Mesodermal cell (in vitro differentiated cells): ENCODE data around the gene LPIN2.
"Not testable (repeated sequence)": the region's sequence is repeated elsewhere in the genome, so short reads cannot be mapped to it uniquely, and the experiment has no call there.

ENCODE experiments used
- H3K27ac ChIP-seq: 2 replicates; pipeline ENCODE4 v1.7.0; 2013; ENCODE audit warnings: mild to moderate bottlenecking, low read depth, low read length, moderate library complexity; ENCODE audit not compliant: severe bottlenecking
- H3K36me3 ChIP-seq: 2 replicates; pipeline ENCODE4 v1.7.1; 2013; ENCODE audit warnings: mild to moderate bottlenecking, low read length, moderate library complexity; ENCODE audit not compliant: control insufficient read depth, insufficient read depth
- H3K4me1 ChIP-seq: one replicate; pipeline ENCODE4 v1.7.1; 2013; ENCODE audit warnings: mild to moderate bottlenecking, low read length; ENCODE audit not compliant: insufficient read depth, control insufficient read depth, poor library complexity, severe bottlenecking
- H3K4me3 ChIP-seq: 2 replicates; pipeline ENCODE4 v1.7.0; 2013; ENCODE audit warnings: low read length, control low read depth, mild to moderate bottlenecking; ENCODE audit not compliant: insufficient read depth, poor library complexity, severe bottlenecking; ENCODE audit errors: extremely low read depth
- H3K9me3 ChIP-seq: 2 replicates; pipeline ENCODE4 v1.7.1; 2013; ENCODE audit warnings: mild to moderate bottlenecking, low read length, moderate library complexity; ENCODE audit not compliant: control insufficient read depth
- WGBS, 2 experiments: methylation state at CpG; one replicate each; pipeline ENCODE4 v1.1.5; 2013; ENCODE audit warnings: missing lambda C conversion rate in 2 of 2; ENCODE audit not compliant: insufficient coverage in 2 of 2; 5-methylcytosine and 5-hydroxymethylcytosine counted together

The LPIN2 gene

DNA sequence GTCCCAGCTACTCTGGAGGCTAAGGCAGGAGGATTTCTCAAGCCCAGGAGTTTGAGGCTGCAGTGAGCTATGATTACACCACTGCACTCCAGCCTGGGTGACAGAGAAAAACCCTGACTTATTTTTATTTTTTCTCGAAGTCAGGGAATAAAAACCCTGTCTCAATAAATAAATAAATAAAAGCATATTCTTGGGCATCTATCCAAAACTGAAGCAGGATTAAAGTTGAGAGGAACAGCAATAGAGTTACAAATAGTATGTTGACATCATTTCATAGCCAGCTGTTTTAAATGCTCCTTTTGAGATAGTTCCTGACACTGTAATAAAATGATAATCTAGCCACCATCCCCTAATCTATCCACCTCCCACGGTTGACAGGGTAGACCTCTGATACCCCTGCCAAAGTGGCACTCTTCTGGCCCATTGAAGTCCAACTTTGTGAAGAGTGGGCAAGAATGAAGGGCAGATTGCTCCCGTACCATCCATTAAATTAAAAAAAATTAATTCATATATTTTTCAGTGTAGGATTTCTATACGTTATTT is 42.3 kb upstream of the LPIN2 start:
- Histone ChIP-seq H3K4me3 (no peak overlapping the region), H3K36me3 (no peaks in the 10 kb centered on the region), H3K4me1 (no peaks in the 10 kb centered on the region), H3K9me3 (peaks cover 9% of the 10 kb centered on the region), H3K27ac (no peak overlapping the region)
- no CpG with 5 or more reads among the region's 4 CpGs for WGBS, 2 experiments

DNA sequence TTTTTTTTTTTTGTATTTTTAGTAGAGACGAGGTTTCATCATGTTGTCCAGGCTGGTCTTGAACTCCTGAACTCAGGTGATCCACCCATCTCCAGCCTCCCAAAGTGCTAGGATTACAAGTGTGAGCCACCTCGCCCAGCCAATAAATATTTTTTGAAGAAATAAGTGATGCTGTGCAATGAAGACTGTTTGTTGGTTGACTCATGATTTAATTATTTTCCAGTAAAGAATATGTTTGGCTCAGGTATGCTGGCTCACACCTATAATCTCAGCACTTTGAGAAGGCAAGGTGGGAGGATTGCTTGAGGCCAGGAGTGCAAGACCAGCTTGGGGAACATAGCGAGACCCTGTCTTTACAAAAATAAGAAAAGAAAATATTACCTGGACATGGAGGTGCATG is 41.8 kb upstream of the LPIN2 start:
- 100% methylated on average over 1 of the region's 3 CpGs; no CpG with 5 or more reads in 1 of the 2 experiments for WGBS, 2 experiments
- H3K4me3 ChIP-seq: no peak overlapping the region
- no peaks in the 10 kb centered on the region for H3K4me1 ChIP-seq
- H3K9me3 ChIP-seq: peaks cover 9% of the 10 kb centered on the region
- no peak overlapping the region for H3K27ac ChIP-seq
- no peaks in the 10 kb centered on the region for H3K36me3 ChIP-seq

DNA sequence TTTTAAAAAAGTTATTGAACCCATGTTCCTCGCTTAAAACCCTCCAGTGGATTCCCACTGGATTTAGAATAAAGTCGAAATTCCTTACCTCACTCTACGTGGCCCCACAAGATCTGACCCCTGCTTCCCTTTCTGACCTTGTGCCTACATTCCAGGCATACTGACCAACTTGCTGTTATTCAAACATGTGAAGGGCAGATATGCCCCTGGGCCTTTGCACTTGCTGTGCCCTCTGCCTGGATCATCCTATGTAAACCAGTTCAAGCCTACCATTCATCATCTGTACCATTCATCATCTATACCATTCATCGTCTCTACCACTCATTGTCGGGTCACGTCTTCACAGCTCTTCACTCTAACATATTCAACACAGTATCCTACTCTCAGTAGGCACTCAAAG is 41.3 kb upstream of the LPIN2 start:
- no peaks in the 10 kb centered on the region for H3K4me1 ChIP-seq
- no peaks in the 10 kb centered on the region for H3K36me3 ChIP-seq
- no peak overlapping the region for H3K4me3 ChIP-seq
- no peak overlapping the region for H3K27ac ChIP-seq
- WGBS, 2 experiments: 95 to 98% methylated on average over 6 of the region's 6 CpGs
- peaks cover 9% of the 10 kb centered on the region for H3K9me3 ChIP-seq

DNA sequence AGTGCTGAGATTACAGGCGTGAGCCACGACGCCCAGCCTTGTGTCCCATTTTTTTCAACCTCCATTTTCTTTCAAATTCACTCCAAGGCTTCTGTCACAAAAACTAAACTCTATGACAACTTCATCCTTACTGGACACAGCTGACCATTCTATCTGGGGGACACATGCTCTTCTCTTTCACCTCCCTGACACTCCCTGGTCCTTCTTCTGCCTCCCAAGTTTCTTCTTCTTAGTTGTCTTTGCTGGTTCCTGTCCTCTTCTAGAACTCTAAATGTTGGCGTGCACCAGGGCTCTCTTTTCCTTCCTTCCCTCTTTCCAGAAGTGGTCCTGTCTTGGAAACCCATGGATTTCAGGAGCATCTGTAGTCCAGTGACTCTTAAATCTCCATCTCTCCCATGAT is 40.1 kb upstream of the LPIN2 start:
- peaks cover 9% of the 10 kb centered on the region for H3K9me3 ChIP-seq
- WGBS, 2 experiments: 98% methylated on average over 4 of the region's 4 CpGs
- H3K4me1 ChIP-seq: no peaks in the 10 kb centered on the region
- no peaks in the 10 kb centered on the region for H3K36me3 ChIP-seq
- no peak overlapping the region for H3K4me3 ChIP-seq
- H3K27ac ChIP-seq: no peak overlapping the region

DNA sequence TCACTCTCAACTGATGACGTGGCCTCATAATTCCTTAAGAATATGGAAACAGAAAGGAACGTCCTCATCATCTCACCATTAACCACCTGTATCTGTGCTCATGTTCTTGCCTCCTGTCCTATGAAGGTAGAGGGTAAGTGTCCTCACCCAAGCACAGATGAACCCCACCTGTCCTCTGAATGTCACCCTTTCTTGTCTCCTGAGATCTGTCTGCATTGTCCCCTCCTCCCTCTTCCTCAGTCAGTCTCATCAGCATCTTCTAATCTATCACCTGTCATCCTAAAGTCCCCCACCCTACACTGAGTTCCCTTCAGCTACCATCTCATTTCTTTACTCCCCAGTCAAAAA is 39.4 kb upstream of the LPIN2 start:
- 100% methylated on average over 1 of the region's 2 CpGs; no CpG with 5 or more reads in 1 of the 2 experiments for WGBS, 2 experiments
- H3K27ac ChIP-seq: no peak overlapping the region
- no peak overlapping the region for H3K4me3 ChIP-seq
- H3K36me3 ChIP-seq: no peaks in the 10 kb centered on the region
- H3K4me1 ChIP-seq: no peaks in the 10 kb centered on the region
- peaks cover 9% of the 10 kb centered on the region for H3K9me3 ChIP-seq

DNA sequence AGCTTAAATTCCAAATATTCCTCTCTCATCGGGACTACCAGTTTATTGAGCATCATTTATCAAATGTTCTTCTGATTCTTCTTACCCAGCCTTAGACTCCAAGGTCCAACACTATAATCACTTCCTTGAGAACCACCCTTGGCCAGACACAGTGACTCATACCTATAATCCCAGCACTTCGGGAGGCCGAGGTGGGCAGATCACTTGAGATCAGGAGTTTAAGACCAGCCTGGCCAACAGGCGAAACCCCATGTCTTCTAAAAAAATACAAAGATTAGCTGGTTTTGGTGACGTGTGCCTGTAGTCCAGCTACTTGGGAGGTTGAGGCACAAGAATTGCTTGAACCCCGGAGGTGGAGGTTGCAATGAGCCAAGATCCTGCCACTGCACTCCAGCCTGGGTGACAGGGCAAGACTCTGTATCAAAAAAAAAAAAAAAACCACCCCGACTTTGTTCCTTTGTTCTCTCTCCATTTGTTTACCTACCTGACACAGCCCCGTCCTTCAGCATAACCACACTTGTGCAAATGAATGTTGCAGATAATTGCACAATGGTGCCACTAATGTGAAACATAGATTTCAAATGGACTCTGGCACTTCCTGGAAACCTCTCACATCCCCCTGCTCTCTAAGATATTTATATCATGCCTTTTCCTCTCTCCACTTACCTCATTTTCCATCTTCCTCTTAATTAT is 38.9 kb upstream of the LPIN2 start:
- H3K4me1 ChIP-seq: no peaks in the 10 kb centered on the region
- H3K27ac ChIP-seq: no peak overlapping the region
- H3K36me3 ChIP-seq: no peaks in the 10 kb centered on the region
- WGBS, 2 experiments: 90 to 93% methylated on average over 5 to 7 of the region's 8 CpGs
- H3K4me3 ChIP-seq: no peak overlapping the region
- peaks cover 9% of the 10 kb centered on the region for H3K9me3 ChIP-seq

DNA sequence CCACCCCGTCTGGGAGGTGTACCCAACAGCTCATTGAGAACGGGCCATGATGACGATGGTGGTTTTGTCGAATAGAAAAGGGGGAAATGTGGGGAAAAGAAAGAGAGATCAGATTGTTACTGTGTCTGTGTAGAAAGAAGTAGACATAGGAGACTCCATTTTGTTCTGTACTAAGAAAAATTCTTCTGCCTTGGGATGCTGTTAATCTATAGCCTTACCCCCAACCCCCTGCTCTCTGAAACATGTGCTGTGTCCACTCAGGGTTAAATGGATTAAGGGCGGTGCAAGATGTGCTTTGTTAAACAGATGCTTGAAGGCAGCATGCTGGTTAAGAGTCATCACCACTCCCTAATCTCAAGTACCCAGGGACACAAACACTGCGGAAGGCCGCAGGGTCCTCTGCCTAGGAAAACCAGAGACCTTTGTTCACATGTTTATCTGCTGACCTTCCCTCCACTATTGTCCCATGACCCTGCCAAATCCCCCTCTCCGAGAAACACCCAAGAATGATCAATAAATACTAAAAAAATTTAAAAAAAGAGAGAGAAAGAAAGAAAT is 37.0 kb upstream of the LPIN2 start:
- H3K4me3 ChIP-seq, H3K9me3 ChIP-seq, H3K36me3 ChIP-seq, H3K27ac ChIP-seq, H3K4me1 ChIP-seq: not testable (repeated sequence)
- WGBS, 2 experiments: no CpG with 5 or more reads among the region's 8 CpGs

DNA sequence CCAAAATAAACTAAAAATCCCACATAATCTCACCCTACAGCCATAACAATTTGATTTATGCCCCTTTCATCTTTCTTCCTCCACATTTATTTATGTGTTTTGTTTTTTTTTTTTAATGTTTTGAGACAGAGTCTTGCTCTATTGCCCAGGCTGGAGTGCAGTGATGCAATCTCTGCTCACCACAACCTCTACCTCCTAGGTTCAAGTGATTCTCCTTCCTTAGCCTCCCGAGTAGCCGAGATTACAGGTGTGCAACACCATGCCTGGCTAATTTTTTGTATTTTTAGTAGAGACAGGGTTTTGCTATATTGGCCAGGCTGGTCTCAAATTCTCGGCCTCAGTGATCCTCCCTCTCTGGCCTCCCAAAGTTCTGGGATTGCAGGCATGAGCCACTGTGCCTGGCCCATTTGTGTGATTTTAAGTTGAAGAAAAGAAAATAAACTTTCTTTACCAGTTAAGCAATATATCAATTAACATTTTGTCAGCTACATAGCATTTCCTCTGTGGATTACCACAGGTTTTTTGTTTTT is 35.9 kb upstream of the LPIN2 start:
- no peak overlapping the region for H3K4me3 ChIP-seq
- H3K27ac ChIP-seq: no peak overlapping the region
- H3K9me3 ChIP-seq: peaks cover 9% of the 10 kb centered on the region
- WGBS, 2 experiments: 100% methylated on average over 1 of the region's 3 CpGs; no CpG with 5 or more reads in 1 of the 2 experiments
- H3K36me3 ChIP-seq: no peaks in the 10 kb centered on the region
- H3K4me1 ChIP-seq: no peaks in the 10 kb centered on the region

DNA sequence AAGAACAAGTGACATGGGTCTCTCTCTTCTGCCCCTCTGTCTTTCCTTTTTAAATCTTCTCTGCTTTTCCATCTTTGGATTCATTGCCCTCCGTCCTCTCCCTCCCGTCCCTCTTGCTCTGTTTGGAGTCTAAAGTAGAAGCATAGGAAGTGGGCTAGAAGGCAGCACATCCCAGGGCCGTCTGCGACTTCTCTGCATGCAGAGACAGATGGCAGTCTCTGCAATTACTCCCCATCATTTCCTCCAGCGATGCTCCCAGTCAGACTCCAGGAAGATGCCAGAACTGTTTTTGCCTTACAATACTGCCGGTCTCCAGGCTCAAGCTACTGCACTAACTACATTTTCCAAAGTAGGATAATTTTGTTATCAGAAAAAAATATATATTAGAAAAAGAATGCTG is 35.2 kb upstream of the LPIN2 start:
- no peaks in the 10 kb centered on the region for H3K4me1 ChIP-seq
- no peaks in the 10 kb centered on the region for H3K36me3 ChIP-seq
- 67 to 81% methylated on average over 3 to 6 of the region's 6 CpGs for WGBS, 2 experiments
- H3K27ac ChIP-seq: no peak overlapping the region
- H3K9me3 ChIP-seq: peaks cover 4% of the 10 kb centered on the region
- no peak overlapping the region for H3K4me3 ChIP-seq

DNA sequence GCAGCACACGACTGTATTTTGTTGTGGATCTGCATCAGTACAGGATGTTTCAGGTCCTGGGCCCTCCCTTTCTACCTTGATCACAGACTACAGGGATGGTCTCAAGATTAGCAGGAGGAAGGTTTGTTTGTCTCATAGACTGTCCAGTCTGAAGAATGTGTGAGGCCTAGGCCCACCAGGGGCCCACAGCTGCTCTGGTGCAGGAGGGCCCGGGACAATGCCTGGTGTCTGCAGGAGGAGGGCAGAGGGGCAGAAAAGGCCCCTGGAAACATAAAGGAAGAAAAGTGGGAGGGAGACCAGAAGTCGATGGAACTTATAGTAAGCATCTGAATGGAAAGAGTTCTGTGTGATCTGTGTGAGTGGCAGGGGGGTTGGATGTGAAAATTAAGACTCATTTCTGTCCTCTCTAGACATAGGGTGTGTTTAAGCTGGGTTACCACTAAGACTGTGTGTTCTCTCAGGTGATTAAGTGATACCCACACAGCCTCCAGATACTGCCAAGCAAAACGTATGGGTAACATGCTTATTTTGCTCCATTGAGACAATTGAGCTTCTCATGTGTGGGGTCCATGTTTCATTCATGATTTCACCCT is 33.4 kb upstream of the LPIN2 start:
- WGBS, 2 experiments: 80 to 87% methylated on average over 3 to 4 of the region's 4 CpGs
- Histone ChIP-seq H3K4me1 (no peaks in the 10 kb centered on the region), H3K27ac (no peak overlapping the region), H3K36me3 (no peaks in the 10 kb centered on the region), H3K4me3 (no peak overlapping the region), H3K9me3 (no peaks in the 10 kb centered on the region)
